BLaER1 (cell line): ENCODE results near the gene ZBTB4.

Experiments used
- H3K27ac ChIP-seq: shearing (Covaris generic); formaldehyde crosslinking; 2 replicates; pipeline ENCODE4 v1.8.1; 2022
- H3K27me3 ChIP-seq: shearing (Covaris generic); formaldehyde crosslinking; 2 replicates; pipeline ENCODE4 v1.8.1; 2022
- H3K36me3 ChIP-seq: shearing (Covaris generic); formaldehyde crosslinking; 2 replicates; pipeline ENCODE4 v1.8.1; 2022
- H3K4me1 ChIP-seq: shearing (Covaris generic); formaldehyde crosslinking; 2 replicates; pipeline ENCODE4 v1.8.1; 2022
- H3K4me2 ChIP-seq: shearing (Covaris generic); formaldehyde crosslinking; 2 replicates; pipeline ENCODE4 v1.8.1; 2022
- H3K4me3 ChIP-seq: shearing (Covaris generic); formaldehyde crosslinking; 2 replicates; pipeline ENCODE4 v1.8.1; 2022
- H3K9ac ChIP-seq: shearing (Covaris generic); formaldehyde crosslinking; 2 replicates; pipeline ENCODE4 v1.8.1; 2022
- H3K9me3 ChIP-seq: shearing (Covaris generic); formaldehyde crosslinking; 2 replicates; pipeline ENCODE4 v1.8.1; 2022
- H4K20me1 ChIP-seq: shearing (Covaris generic); formaldehyde crosslinking; 2 replicates; pipeline ENCODE4 v1.8.1; 2022
- Cebpa-rat ChIP-seq: shearing (Covaris generic); IDR thresholded peaks from 2 replicates; pipeline ENCODE4 v1.8.1; 2022

Gene ZBTB4

DNA sequence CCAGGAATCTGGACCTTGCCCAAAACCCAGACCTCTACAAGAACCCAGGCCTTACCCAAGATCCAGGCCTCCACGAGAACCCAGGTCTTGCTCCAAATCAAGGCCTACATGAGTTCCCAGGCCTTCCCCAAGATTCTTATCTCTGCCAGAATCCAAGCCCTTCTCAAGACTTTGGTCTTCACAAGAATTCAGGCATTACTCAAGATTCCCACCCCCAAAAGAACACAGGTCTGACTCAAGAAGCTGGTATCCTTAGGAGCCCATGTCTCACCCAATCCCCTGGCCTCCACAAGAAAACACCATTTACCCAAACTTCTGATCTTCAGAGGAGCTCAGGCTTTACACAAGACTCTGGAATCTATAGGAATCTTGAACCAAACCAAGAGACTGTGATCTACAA is 48.2 kb downstream of the ZBTB4 start:
- H3K27ac ChIP-seq, result no peak overlapping the region

GRCh38 chr17:7429722-7430121 is 49.7 kb downstream of the ZBTB4 start:
- Histone ChIP-seq H3K9ac (no peak overlapping the region), H3K9me3 (no peaks in the 10 kb centered on the region), H3K27ac (no peak overlapping the region), H3K36me3 (no peaks in the 10 kb centered on the region), H4K20me1 (no peaks in the 10 kb centered on the region), H3K4me2 (no peak overlapping the region), H3K4me1 (peaks cover 3% of the 10 kb centered on the region), H3K27me3 (no peaks in the 10 kb centered on the region), H3K4me3 (no peak overlapping the region)
- no peak for TF ChIP-seq Cebpa-rat

More for the DNA sequence above, 48.2 kb downstream of the ZBTB4 start:
- no peaks in the 10 kb centered on the region for H3K36me3 ChIP-seq
- no peak overlapping the region for H3K4me3 ChIP-seq
- H4K20me1 ChIP-seq, result peaks cover under 1% of the 10 kb centered on the region; the same call in 1 of the 2 replicates
- peaks cover 3% of the 10 kb centered on the region for H3K4me1 ChIP-seq
- H3K9me3 ChIP-seq, result no peaks in the 10 kb centered on the region
- H3K9ac ChIP-seq, result no peak overlapping the region
- H3K4me2 ChIP-seq, result no peak overlapping the region
- TF ChIP-seq Cebpa-rat, result no peak
- no peaks in the 10 kb centered on the region for H3K27me3 ChIP-seq

- TF ChIP-seq Cebpa-rat, result no peak
- no peak within 1 kb of the TSS for H3K4me3 ChIP-seq
Measured at GRCh38 chr17:7428557-7428956, 50.9 kb downstream of the ZBTB4 start, which contains the start of gene SPEM3. TSS of gene SPEM3 (plus strand) at chr17:7428857. CDS start at chr17:7428903, 46 bp downstream.

GRCh38 chr17:7427549-7427948 is 51.9 kb downstream of the ZBTB4 start:
- no peak overlapping the region for H3K4me2 ChIP-seq
- TF ChIP-seq Cebpa-rat, result no peak
- no peaks in the 10 kb centered on the region for H3K9me3 ChIP-seq
- no peak overlapping the region for H3K9ac ChIP-seq
- no peaks in the 10 kb centered on the region for H4K20me1 ChIP-seq
- H3K27ac ChIP-seq, result no peak overlapping the region
- no peaks in the 10 kb centered on the region for H3K27me3 ChIP-seq
- peaks cover 8% of the 10 kb centered on the region for H3K4me1 ChIP-seq
- no peak overlapping the region for H3K4me3 ChIP-seq
- H3K36me3 ChIP-seq, result no peaks in the 10 kb centered on the region

More at GRCh38 chr17:7428557-7428956, 50.9 kb downstream of the ZBTB4 start, which contains the start of gene SPEM3:
- Histone ChIP-seq H3K27ac (no peak within 1 kb of the TSS), H3K27me3 (no peaks in the 10 kb centered on the region), H3K36me3 (no peaks in the 10 kb centered on the region), H3K4me2 (no peak within 1 kb of the TSS), H3K9me3 (no peaks in the 10 kb centered on the region), H4K20me1 (no peaks in the 10 kb centered on the region), H3K9ac (no peak within 1 kb of the TSS), H3K4me1 (peaks cover 8% of the 10 kb centered on the region)

DNA sequence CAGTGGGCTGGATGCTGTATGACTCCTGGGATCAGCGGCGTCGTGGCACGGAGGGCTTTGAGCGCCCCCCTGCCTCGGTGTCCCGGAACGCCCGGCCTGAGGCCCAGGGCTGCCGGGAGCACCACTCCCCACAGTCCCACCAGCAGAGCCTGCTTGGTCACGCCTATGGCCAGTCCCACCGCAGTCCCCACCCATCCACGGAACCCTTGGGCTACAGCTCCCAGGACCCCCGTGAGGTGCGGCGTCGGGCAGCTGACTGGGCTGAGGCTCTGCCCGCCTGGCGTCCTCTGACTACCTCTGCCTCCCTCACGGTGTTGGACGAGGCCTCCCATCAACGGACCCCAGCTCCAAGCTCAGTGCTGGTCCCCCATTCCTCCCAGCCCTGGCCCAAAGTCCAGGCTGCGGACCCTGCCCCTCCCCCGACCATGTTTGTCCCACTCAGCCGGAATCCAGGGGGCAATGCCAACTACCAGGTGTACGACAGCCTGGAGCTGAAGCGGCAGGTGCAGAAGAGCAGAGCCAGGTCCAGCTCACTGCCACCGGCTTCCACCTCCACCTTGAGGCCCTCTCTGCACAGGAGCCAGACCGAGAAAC is 52.4 kb downstream of the ZBTB4 start:
- no peak overlapping the region for H3K4me2 ChIP-seq
- no peak for TF ChIP-seq Cebpa-rat
- peaks cover 8% of the 10 kb centered on the region for H3K4me1 ChIP-seq
- H3K9me3 ChIP-seq, result no peaks in the 10 kb centered on the region
- no peaks in the 10 kb centered on the region for H3K36me3 ChIP-seq
- H3K9ac ChIP-seq, result no peak overlapping the region
- H3K27me3 ChIP-seq, result no peaks in the 10 kb centered on the region
- H4K20me1 ChIP-seq, result no peaks in the 10 kb centered on the region
- H3K27ac ChIP-seq, result no peak overlapping the region
- no peak overlapping the region for H3K4me3 ChIP-seq

GRCh38 chr17:7426203-7426863 is 53.1 kb downstream of the ZBTB4 start:
- H3K27me3 ChIP-seq, result no peaks in the 10 kb centered on the region

DNA sequence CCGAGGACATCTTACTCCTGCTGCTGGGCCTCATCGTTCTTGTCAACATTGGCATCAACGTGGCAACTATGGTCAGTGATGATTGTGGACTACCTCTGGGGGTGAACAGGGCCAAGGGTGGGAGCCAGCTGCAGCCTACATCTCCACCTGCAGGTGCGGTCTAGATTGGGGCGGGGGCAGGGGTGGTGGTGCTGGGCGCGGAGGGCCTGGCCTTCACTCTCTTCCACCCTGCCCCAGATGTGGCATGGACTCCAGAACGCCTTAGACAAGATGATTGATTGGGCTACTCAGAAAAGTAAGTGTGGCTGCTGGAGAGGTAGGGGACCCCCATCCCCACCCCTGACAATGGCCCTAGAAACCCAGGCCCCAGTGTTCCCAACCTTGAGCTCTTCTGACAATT is 53.7 kb downstream of the ZBTB4 start:
- Histone ChIP-seq H3K9ac (no peak overlapping the region), H3K4me1 (peaks cover 8% of the 10 kb centered on the region), H3K27ac (no peak overlapping the region), H3K27me3 (no peaks in the 10 kb centered on the region), H4K20me1 (no peaks in the 10 kb centered on the region), H3K4me3 (no peak overlapping the region), H3K36me3 (no peaks in the 10 kb centered on the region), H3K9me3 (no peaks in the 10 kb centered on the region), H3K4me2 (no peak overlapping the region)
- no peak for TF ChIP-seq Cebpa-rat

More at GRCh38 chr17:7426203-7426863, 53.1 kb downstream of the ZBTB4 start:
- H3K36me3 ChIP-seq, result no peaks in the 10 kb centered on the region
- H3K4me3 ChIP-seq, result no peak overlapping the region
- H3K27ac ChIP-seq, result no peak overlapping the region
- H3K9ac ChIP-seq, result no peak overlapping the region
- H3K4me1 ChIP-seq, result peaks cover 8% of the 10 kb centered on the region
- no peaks in the 10 kb centered on the region for H4K20me1 ChIP-seq
- no peaks in the 10 kb centered on the region for H3K9me3 ChIP-seq
- no peak for TF ChIP-seq Cebpa-rat
- H3K4me2 ChIP-seq, result no peak overlapping the region

DNA sequence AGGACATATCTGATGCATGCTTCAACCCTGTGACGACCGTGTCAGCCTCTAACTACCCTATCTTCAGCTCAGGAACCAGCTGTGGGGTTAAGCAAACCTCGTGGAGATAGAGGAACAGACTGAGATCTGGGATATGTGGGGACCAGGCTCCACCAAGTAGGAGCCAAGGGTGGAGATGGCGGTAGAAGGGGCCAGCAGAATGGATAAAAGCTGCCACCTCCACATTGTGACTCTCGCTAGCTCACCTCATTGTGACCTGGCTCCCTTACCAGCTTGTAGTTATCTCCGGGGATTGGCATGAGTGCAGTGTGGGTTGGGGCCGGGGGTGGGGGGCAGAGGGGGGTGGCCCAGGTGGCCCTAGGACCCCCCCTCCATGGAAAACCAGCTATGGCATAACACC is 54.1 kb downstream of the ZBTB4 start, which contains the start of gene SPEM2:
SPEM2 (plus strand) TSS at position 301 of the 400 bp plus-strand sequence; CDS start at position 374, 73 bp downstream.
- no peaks in the 10 kb centered on the region for H3K36me3 ChIP-seq
- H3K27ac ChIP-seq, result no peak within 1 kb of the TSS
- no peak for TF ChIP-seq Cebpa-rat
- H4K20me1 ChIP-seq, result no peaks in the 10 kb centered on the region
- H3K4me1 ChIP-seq, result peaks cover 8% of the 10 kb centered on the region
- H3K9ac ChIP-seq, result no peak within 1 kb of the TSS
- H3K4me3 ChIP-seq, result no peak within 1 kb of the TSS
- H3K9me3 ChIP-seq, result no peaks in the 10 kb centered on the region
- no peaks in the 10 kb centered on the region for H3K27me3 ChIP-seq
- H3K4me2 ChIP-seq, result peak within 1 kb of the TSS; percentile 37

DNA sequence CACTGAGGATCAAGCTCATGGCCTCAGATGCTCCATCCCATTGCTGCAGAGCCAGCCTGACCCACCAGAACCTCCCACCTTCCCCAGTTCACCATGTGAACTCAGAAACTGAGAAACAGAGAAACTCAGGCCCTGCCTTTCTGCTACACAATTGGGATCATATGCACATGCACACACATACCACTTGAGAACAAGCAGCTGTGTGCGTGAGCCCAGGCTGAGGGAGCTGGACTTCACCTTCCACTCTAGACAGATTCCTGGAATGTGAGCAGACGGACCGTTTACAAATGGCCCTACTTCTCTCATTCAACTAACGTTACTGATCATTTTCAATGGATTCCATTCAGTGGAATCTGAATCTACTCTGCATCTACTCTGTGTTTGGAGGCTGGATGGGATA is 55.8 kb downstream of the ZBTB4 start:
- Histone ChIP-seq H3K4me3 (no peak overlapping the region), H3K27ac (no peak overlapping the region), H3K9me3 (no peaks in the 10 kb centered on the region), H3K4me1 (peaks cover 8% of the 10 kb centered on the region), H3K27me3 (no peaks in the 10 kb centered on the region), H3K36me3 (no peaks in the 10 kb centered on the region; the same call in 1 of the 2 replicates), H3K9ac (no peak overlapping the region), H4K20me1 (no peaks in the 10 kb centered on the region), H3K4me2 (no peak overlapping the region)
- no peak for TF ChIP-seq Cebpa-rat

DNA sequence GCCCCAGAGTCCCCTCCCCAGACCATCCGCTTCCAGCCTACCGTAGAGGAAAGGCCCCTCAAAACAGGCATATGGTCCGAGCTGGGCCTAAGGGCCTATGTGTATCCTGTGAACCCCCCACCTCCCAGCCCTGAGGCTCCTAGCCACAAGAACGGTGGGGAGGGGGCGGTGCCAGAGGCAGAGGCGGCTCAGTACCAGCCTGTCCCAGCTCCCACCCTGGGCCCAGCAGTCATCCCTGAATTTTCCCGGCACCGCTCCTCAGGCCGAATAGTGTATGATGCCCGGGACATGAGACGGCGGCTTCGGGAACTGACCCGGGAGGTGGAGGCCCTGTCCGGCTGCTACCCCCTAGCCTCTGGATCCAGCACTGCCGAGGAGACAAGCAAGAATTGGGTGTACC is 58.2 kb downstream of the ZBTB4 start:
- no peaks in the 10 kb centered on the region for H3K9me3 ChIP-seq
- H3K36me3 ChIP-seq, result peaks cover 15% of the 10 kb centered on the region
- H3K4me3 ChIP-seq, result no peak overlapping the region
- no peak overlapping the region for H3K4me2 ChIP-seq
- no peak overlapping the region for H3K9ac ChIP-seq
- no peaks in the 10 kb centered on the region for H4K20me1 ChIP-seq
- H3K27me3 ChIP-seq, result no peaks in the 10 kb centered on the region
- TF ChIP-seq Cebpa-rat, result no peak
- H3K4me1 ChIP-seq, result peaks cover 8% of the 10 kb centered on the region
- no peak overlapping the region for H3K27ac ChIP-seq
